GM19240 (cell line): ENCODE data around the gene TRIM44.
"Not testable (repeated sequence)": the region's sequence is repeated elsewhere in the genome, so short reads cannot be mapped to it uniquely, and the experiment has no call there.

ENCODE experiments used
- DNase-seq: peaks from one replicate; pipeline ENCODE4 v3.0.0; 2011; ENCODE audit warnings: low spot score; ENCODE audit not compliant: insufficient read length

The TRIM44 gene

GRCh38 chr11:35814081-35814695, 151.6 kb downstream of the TRIM44 start:
- no peak for DNase-seq

GRCh38 chr11:35814720-35815305, 152.2 kb downstream of the TRIM44 start:
- DNase-seq = no peak

- no peak for DNase-seq
These were observed 153.2 kb downstream of the TRIM44 start for GRCh38 chr11:35815556-35816315.

GRCh38 chr11:35820614-35821013, 158.0 kb downstream of the TRIM44 start:
- no peak for DNase-seq

- DNase-seq = no peak
These were observed 160.4 kb downstream of the TRIM44 start for GRCh38 chr11:35822815-35823495.

GRCh38 chr11:35823742-35824298, 161.2 kb downstream of the TRIM44 start:
- DNase-seq = no peak

- no peak for DNase-seq
These were observed 162.8 kb downstream of the TRIM44 start for GRCh38 chr11:35825386-35825785.

- no peak for DNase-seq
These were observed 163.4 kb downstream of the TRIM44 start for GRCh38 chr11:35826006-35826405.

GRCh38 chr11:35826949-35827348, 164.4 kb downstream of the TRIM44 start:
- DNase-seq = no peak

- DNase-seq = no peak
These were observed 173.6 kb downstream of the TRIM44 start for GRCh38 chr11:35836205-35836604.

- DNase-seq = no peak
These were observed 175.5 kb downstream of the TRIM44 start for GRCh38 chr11:35838071-35838470.

- not testable (repeated sequence) for DNase-seq
These were observed 176.3 kb downstream of the TRIM44 start for GRCh38 chr11:35838697-35839367.

- no peak for DNase-seq
These were observed 177.0 kb downstream of the TRIM44 start for GRCh38 chr11:35839368-35840161.

GRCh38 chr11:35841733-35842132, 179.2 kb downstream of the TRIM44 start:
- DNase-seq = no peak

GRCh38 chr11:35842958-35843357, 180.4 kb downstream of the TRIM44 start:
- DNase-seq = no peak

GRCh38 chr11:35844579-35844978, 182.0 kb downstream of the TRIM44 start:
- DNase-seq = no peak

GRCh38 chr11:35845860-35846259, 183.3 kb downstream of the TRIM44 start:
- no peak for DNase-seq

GRCh38 chr11:35846874-35847273, 184.3 kb downstream of the TRIM44 start:
- DNase-seq = no peak

- no peak for DNase-seq
These were observed 184.9 kb downstream of the TRIM44 start for GRCh38 chr11:35847473-35847872.

GRCh38 chr11:35848616-35849015, 186.0 kb downstream of the TRIM44 start:
- no peak for DNase-seq
